MCF 10A (cell line): ENCODE data around the gene PDPN. TPM values are rescaled to one million over a fixed set of nuclear protein-coding genes. Genes with fewer than 3 reads are reported as not detected.

ENCODE experiments used
- BruUV-seq: library from RNA; stranded (reverse); fragments of 400-500 nt; replicated peaks from 2 replicates; lab custom pipeline; 2021; lab: Mats Ljungman, UMichigan
- CTCF ChIA-PET: fragments of 300-600 bp; sonication (Branson Sonifier 250); formaldehyde crosslinking; extraction: SDS; loops from one replicate; lab custom pipeline; 2021; ENCODE audit warnings: antibody characterized with exemption, inconsistent platforms; lab: Yijun Ruan, JAX
- POLR2A ChIA-PET: fragments of 300-600, 350-650 bp; sonication (Branson Sonifier 250); formaldehyde crosslinking; extraction: SDS; loops from one replicate; lab custom pipeline; 2020; ENCODE audit warnings: antibody characterized with exemption, inconsistent platforms; lab: Yijun Ruan, JAX
- DNase-seq: peaks from one replicate; pipeline ENCODE4 v3.0.0-alpha.2; 2018; ENCODE audit not compliant: unreplicated experiment
- H3K27ac Mint-ChIP-seq: one replicate; pipeline ENCODE4 v1.8.0; 2022; ENCODE audit warnings: mild to moderate bottlenecking, low read depth, mixed read lengths; ENCODE audit not compliant: unreplicated experiment
- H3K27me3 Mint-ChIP-seq: one replicate; pipeline ENCODE4 v1.8.0; 2022; ENCODE audit warnings: mixed read lengths; ENCODE audit not compliant: insufficient read depth, unreplicated experiment
- H3K36me3 Mint-ChIP-seq: one replicate; pipeline ENCODE4 v1.8.0; 2022; ENCODE audit warnings: mild to moderate bottlenecking, moderate library complexity, mixed read lengths; ENCODE audit not compliant: insufficient read depth, unreplicated experiment
- H3K4me1 Mint-ChIP-seq: one replicate; pipeline ENCODE4 v1.8.0; 2022; ENCODE audit warnings: mixed read lengths; ENCODE audit not compliant: insufficient read depth, unreplicated experiment
- H3K4me3 Mint-ChIP-seq: one replicate; pipeline ENCODE4 v1.8.0; 2022; ENCODE audit warnings: mild to moderate bottlenecking, moderate library complexity, mixed read lengths; ENCODE audit not compliant: unreplicated experiment
- H3K9me3 Mint-ChIP-seq: one replicate; pipeline ENCODE4 v1.8.0; 2022; ENCODE audit warnings: mixed read lengths; ENCODE audit not compliant: unreplicated experiment
- CTCF ChIP-seq: fragments of 200-600 bp; IDR thresholded peaks from one replicate; pipeline ENCODE4 v1.8.0; 2022; ENCODE audit warnings: antibody characterized with exemption, mild to moderate bottlenecking; ENCODE audit not compliant: unreplicated experiment
- intact Hi-C: fragments of 100-400 bp; cut with micrococcal nuclease; formaldehyde crosslinking; loops from 2 replicates; pipeline ENCODE4 v1.14.1; 2022
- total RNA-seq: library from RNA; stranded (reverse); gene quantifications from 2 replicates; pipeline ENCODE4 v1.2.3, GENCODE V29; 2022

PDPN gene
- total RNA-seq, 1 experiment from 2014 or later = 35.1 TPM

- POLR2A ChIA-PET = interaction anchor here (0.8 to 5.5 kb wide), 5 partner anchors 10 to 77 kb away, joined by 5 to 66 read pairs (median 18); partner anchors contain the start of gene PDPN
- DNase-seq = peak; percentile 69
- Mint-ChIP-seq H3K27me3 (no peaks in the 10 kb centered on the region), H3K4me1 (peaks cover 36% of the 10 kb centered on the region), H3K4me3 (no peak overlapping the region), H3K9me3 (peaks cover 7% of the 10 kb centered on the region), H3K27ac (peak overlapping the region; percentile 5), H3K36me3 (peaks cover 7% of the 10 kb centered on the region)
- CTCF ChIA-PET = interaction anchor here (0.6 to 8.9 kb wide), 6 partner anchors 13 to 211 kb away, joined by 3 to 96 read pairs (median 4); no protein-coding TSS in a partner anchor
- BruUV-seq = no TSS peak
- intact Hi-C loops = loop anchor here (5.0 kb wide), 1 partner anchor 69 kb away; no protein-coding TSS in a partner anchor
- no peak for TF ChIP-seq CTCF
These were observed 77.9 kb downstream of the PDPN start for GRCh38 chr1:13661539-13661938.

GRCh38 chr1:13662493-13662892 is 78.9 kb downstream of the PDPN start:
- ChIA-PET POLR2A (interaction anchor here (0.6 to 5.5 kb wide), 10 partner anchors 11 to 292 kb away, joined by 3 to 66 read pairs (median 12); partner anchors contain the start of gene PDPN), CTCF (interaction anchor here (0.6 to 8.9 kb wide), 5 partner anchors 12 to 219 kb away, joined by 3 to 96 read pairs (median 3); no protein-coding TSS in a partner anchor)
- Mint-ChIP-seq H3K4me1 (peaks cover 36% of the 10 kb centered on the region), H3K36me3 (peaks cover 7% of the 10 kb centered on the region), H3K27me3 (no peaks in the 10 kb centered on the region), H3K9me3 (peaks cover 7% of the 10 kb centered on the region), H3K27ac (peak overlapping the region; percentile 5), H3K4me3 (no peak overlapping the region)
- intact Hi-C loops = loop anchor here (5.0 kb wide), 1 partner anchor 70 kb away; no protein-coding TSS in a partner anchor
- peak; percentile 29 for DNase-seq
- no TSS peak for BruUV-seq
- no peak for TF ChIP-seq CTCF

DNA sequence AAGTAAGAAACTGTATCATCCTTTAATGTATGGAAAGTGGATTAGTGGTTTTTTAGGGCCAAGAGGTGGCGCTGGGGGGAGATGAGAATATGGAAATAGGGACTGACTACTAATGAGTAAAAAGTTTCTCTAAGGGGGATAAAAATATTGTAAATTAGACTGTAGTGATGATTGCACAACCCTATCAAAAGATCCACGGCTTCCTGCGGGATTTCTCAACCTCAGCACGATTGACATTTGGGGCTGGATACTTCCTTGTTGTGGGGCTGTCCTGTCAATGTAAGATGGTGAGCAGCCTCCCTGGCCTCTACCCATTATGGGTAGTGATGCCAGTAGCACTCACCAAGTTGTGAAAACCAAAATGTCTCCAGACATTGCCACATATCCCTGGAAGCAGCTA is 80.3 kb downstream of the PDPN start:
- no peak for TF ChIP-seq CTCF
- CTCF ChIA-PET = interaction anchor here (0.6 to 8.9 kb wide), 10 partner anchors 44 to 295 kb away, joined by 3 to 96 read pairs (median 4); no protein-coding TSS in a partner anchor
- BruUV-seq = no TSS peak
- Mint-ChIP-seq H3K9me3 (peaks cover 7% of the 10 kb centered on the region), H3K4me3 (no peak overlapping the region), H3K27me3 (no peaks in the 10 kb centered on the region), H3K36me3 (peaks cover 7% of the 10 kb centered on the region), H3K27ac (peak overlapping the region; percentile 5), H3K4me1 (peaks cover 36% of the 10 kb centered on the region)
- intact Hi-C loops = loop anchor here (2.0 to 5.0 kb wide), 2 partner anchors 72 to 195 kb away; no protein-coding TSS in a partner anchor
- peak; percentile 43 for DNase-seq
- POLR2A ChIA-PET = interaction anchor here (0.9 to 5.5 kb wide), 12 partner anchors 9 to 285 kb away, joined by 3 to 66 read pairs (median 12); partner anchors contain the start of gene PDPN

- intact Hi-C loops = loop anchor here (2.0 to 5.0 kb wide), 2 partner anchors 72 to 196 kb away; no protein-coding TSS in a partner anchor
- BruUV-seq = no TSS peak
- CTCF ChIA-PET = interaction anchor here (0.6 to 8.9 kb wide), 12 partner anchors 43 to 315 kb away, joined by 3 to 96 read pairs (median 5); no protein-coding TSS in a partner anchor
These were observed 80.8 kb downstream of the PDPN start for GRCh38 chr1:13664451-13664850.

More at GRCh38 chr1:13664451-13664850, 80.8 kb downstream of the PDPN start:
- H3K36me3 Mint-ChIP-seq = peaks cover 2% of the 10 kb centered on the region
- H3K9me3 Mint-ChIP-seq = peaks cover 3% of the 10 kb centered on the region
- H3K27me3 Mint-ChIP-seq = no peaks in the 10 kb centered on the region
- H3K4me1 Mint-ChIP-seq = peaks cover 36% of the 10 kb centered on the region
- no peak overlapping the region for H3K4me3 Mint-ChIP-seq
- H3K27ac Mint-ChIP-seq = peak overlapping the region; percentile 5
- peak; percentile 69 for DNase-seq
- no peak for TF ChIP-seq CTCF
- POLR2A ChIA-PET = interaction anchor here (0.9 to 5.5 kb wide), 12 partner anchors 9 to 285 kb away, joined by 3 to 66 read pairs (median 10); partner anchors contain the start of gene PDPN
